B cell (primary cell): ENCODE data around the gene LPCAT1.

ENCODE experiments used
- CTCF ChIP-seq: fragments of 200-600 bp; IDR thresholded peaks from one replicate; pipeline ENCODE4 v1.8.0; 2022; ENCODE audit warnings: antibody characterized with exemption, mild to moderate bottlenecking
- EZH2 ChIP-seq: IDR thresholded peaks from 2 replicates; pipeline ENCODE4 v1.6.1; 2012; ENCODE audit warnings: borderline replicate concordance, low read depth, mild to moderate bottlenecking, moderate library complexity, low read length; ENCODE audit not compliant: insufficient read depth, poor library complexity, severe bottlenecking

DNA sequence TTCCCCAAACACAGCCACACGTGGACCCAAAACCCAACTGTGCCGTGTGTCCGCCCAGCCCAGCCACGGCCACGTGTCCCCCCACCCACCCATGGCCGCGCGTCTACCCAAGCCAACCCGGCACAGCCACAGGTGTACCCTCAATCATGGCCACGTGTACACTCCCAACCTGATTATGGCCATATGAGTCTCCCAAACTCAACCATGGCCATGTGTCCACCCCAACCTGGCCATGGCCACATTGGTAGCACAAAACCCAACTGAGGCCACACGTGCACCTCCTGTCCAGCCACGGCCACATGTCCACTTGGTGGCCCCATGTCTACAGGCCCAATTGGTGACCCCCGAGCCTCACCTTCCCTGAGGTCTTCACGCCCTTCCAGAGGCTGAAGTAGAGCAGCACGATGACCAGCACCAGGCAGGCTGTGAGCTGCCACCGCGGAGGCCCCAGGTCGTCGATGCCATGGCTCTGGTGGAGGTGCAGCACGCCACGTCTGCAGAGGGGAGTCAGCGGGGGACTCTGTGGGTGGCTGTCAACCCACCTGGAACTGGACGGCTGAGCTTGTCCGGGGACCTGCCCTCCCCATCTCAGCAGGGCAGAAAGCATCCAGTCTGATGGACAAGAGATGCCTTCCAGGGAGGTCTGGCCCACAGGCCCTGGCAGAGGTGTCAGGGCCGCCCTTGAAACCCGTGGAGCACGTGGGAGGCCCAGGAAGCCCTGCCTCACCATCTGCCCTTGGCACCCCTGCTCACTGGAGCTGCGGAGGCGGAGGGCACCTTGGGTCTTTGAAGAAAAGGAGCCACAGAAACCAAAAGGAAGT, 102.0 kb downstream of the LPCAT1 start:
- TF ChIP-seq CTCF (no peak), EZH2 (no peak)
